BLaER1 treated with 17β-estradiol and CSF1 and Interleukin-3, amounts not matched to agents 10 nM and 100 nM (cell line): ENCODE results near the gene ZEB2.

ENCODE experiments used
- H3K27ac ChIP-seq, 11 experiments: shearing (Covaris generic); formaldehyde crosslinking; 2 replicates each; pipeline ENCODE4 v1.8.1; 2022
- H3K27me3 ChIP-seq, 11 experiments: shearing (Covaris generic); formaldehyde crosslinking; 2 replicates each; pipeline ENCODE4 v1.8.1; 2022
- H3K36me3 ChIP-seq, 11 experiments: shearing (Covaris generic); formaldehyde crosslinking; 2 replicates each; pipeline ENCODE4 v1.8.1; 2022
- H3K4me1 ChIP-seq, 10 experiments: shearing (Covaris generic); formaldehyde crosslinking; 2 replicates each; pipeline ENCODE4 v1.8.1; 2022
- H3K4me2 ChIP-seq, 11 experiments: shearing (Covaris generic); formaldehyde crosslinking; 2 replicates each; pipeline ENCODE4 v1.8.1; 2022
- H3K4me3 ChIP-seq, 10 experiments: shearing (Covaris generic); formaldehyde crosslinking; 2 replicates each; pipeline ENCODE4 v1.8.1; 2022
- H3K9ac ChIP-seq, 11 experiments: shearing (Covaris generic); formaldehyde crosslinking; 2 replicates each; pipeline ENCODE4 v1.8.1; 2022
- H3K9me3 ChIP-seq, 11 experiments: shearing (Covaris generic); formaldehyde crosslinking; replicated peaks in 1 of 11; 2 replicates each; pipeline ENCODE4 v1.8.1; 2022
- H4K20me1 ChIP-seq, 11 experiments: shearing (Covaris generic); formaldehyde crosslinking; 2 replicates each; pipeline ENCODE4 v1.8.1; 2022
- Cebpa-rat ChIP-seq, 11 experiments: shearing (Covaris generic); IDR thresholded peaks; 2 replicates each; pipeline ENCODE4 v1.8.1; 2022

Gene ZEB2

DNA sequence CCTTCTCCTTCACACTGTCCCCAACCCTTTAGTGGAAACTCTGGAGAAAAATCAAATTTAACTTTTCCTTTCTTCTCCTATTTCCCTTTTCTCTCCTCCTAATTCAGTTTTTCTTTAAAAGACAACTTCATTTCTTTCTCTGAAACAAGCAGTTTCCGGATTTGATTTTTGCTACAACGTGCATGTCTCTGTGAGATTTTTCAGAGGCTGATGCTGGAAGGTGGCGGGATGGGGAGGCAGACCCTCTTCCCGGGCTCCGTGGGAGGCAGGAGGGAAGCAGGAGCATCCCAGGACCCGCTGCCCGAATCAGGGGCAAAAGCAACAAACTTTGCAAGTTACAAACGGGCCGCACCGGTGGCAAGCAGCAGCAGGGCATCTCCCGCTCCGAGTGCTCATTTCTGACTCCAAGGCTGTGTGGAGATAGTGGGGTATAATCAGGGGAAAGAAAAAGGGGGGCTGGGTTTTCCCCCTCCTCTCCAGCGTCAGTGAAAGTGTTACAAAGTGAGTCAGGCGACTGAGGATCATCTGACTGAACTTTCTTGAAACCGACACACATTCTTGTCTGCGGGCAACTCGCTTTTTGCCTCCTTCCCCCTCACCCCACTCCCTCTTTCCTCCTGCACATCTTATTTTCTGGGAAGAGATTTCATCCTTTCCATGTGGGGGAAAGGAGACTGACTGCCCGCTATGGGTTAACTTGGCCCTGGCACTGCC lies 6.4 kb downstream of the ZEB2 start:
- Histone ChIP-seq H3K4me2 (peak overlapping the region; percentile 87 to 100 (median 95)), H3K4me1 (peaks cover 23 to 55% (median 47%) of the 10 kb centered on the region in 10 experiments), H3K9me3 (0 out of 22 replicates have a peak, but pooled peaks cover 0 to 4% (median 0%) of the 10 kb centered on the region in 11 experiments), H4K20me1 (peaks cover 47 to 74% (median 63%) of the 10 kb centered on the region in 11 experiments; a peak in 21 of 22 replicates), H3K27me3 (no peaks in the 10 kb centered on the region), H3K27ac (peak overlapping the region; percentile 94 to 100 (median 99)), H3K36me3 (peaks cover 88 to 97% (median 96%) of the 10 kb centered on the region in 11 experiments), H3K4me3 (peak overlapping the region; percentile 71 to 95 (median 85)), H3K9ac (peak overlapping the region; percentile 96 to 100 (median 99))
- no peak for TF ChIP-seq Cebpa-rat (IDR thresholded peaks at IDR 0.05)

DNA sequence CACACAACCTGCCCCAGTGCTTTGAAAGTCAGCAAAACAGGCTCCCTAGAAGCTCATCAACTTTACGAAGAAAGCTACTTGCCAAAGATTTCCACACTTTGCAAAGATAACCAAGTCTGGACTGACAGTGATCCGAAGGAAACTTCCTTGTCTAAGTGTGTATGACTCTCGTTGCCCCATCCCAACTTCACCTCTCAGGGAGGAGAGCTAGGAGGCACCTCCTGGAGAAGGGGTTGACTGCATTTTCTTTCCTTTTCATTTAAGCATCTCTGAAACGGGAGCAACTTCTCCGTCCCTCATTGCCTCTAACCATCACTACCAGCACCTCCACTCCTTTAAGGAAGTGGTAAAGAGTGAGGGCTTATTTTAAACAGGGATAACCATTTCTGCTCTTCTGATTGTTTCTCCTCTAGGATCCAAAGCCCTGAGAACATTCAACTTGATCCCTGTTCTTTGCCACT lies 7.0 kb downstream of the ZEB2 start:
- TF ChIP-seq Cebpa-rat (IDR thresholded peaks at IDR 0.05) = no peak
- 0 out of 22 replicates have a peak, but pooled peaks cover 0 to 4% (median 0%) of the 10 kb centered on the region in 11 experiments for H3K9me3 ChIP-seq
- H3K4me3 ChIP-seq = peak overlapping the region; percentile 71 to 95 (median 85)
- H3K4me2 ChIP-seq = peak overlapping the region; percentile 87 to 100 (median 95)
- H4K20me1 ChIP-seq = peaks cover 53 to 79% (median 69%) of the 10 kb centered on the region in 11 experiments
- H3K27ac ChIP-seq = peak overlapping the region; percentile 94 to 100 (median 99)
- H3K27me3 ChIP-seq = no peaks in the 10 kb centered on the region
- H3K4me1 ChIP-seq = peaks cover 29 to 61% (median 54%) of the 10 kb centered on the region in 10 experiments
- H3K36me3 ChIP-seq = peaks cover 90 to 97% (median 96%) of the 10 kb centered on the region in 11 experiments
- peak overlapping the region; percentile 96 to 100 (median 99) for H3K9ac ChIP-seq

DNA sequence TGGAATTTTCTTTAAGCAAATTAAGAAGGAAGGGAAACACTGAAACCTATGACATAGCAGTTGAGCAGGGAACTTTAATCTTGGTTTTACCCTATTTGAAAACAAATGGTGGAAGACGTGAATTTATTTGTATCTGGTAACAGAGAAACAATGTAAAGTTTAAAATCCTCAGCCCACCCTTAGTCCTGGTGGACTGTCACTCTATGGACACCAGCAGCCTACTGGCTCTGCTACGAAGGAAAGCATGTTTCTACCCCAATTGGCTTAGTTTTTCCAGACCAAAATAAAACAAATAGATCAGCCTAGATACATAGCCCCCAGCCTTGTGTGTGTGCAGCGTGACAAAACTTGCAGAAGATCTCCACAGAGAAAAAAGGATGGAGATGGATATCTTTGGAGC lies 7.4 kb downstream of the ZEB2 start:
- H3K4me1 ChIP-seq = peaks cover 34 to 65% (median 58%) of the 10 kb centered on the region in 10 experiments
- TF ChIP-seq Cebpa-rat (IDR thresholded peaks at IDR 0.05) = no peak
- peaks cover 57 to 83% (median 74%) of the 10 kb centered on the region in 11 experiments for H4K20me1 ChIP-seq
- H3K9me3 ChIP-seq = 0 out of 22 replicates have a peak, but pooled peaks cover 0 to 4% (median 0%) of the 10 kb centered on the region in 11 experiments
- H3K36me3 ChIP-seq = peaks cover 94 to 98% (median 96%) of the 10 kb centered on the region in 11 experiments
- no peaks in the 10 kb centered on the region for H3K27me3 ChIP-seq
- H3K27ac ChIP-seq = peak overlapping the region; percentile 94 to 100 (median 99)
- peak overlapping the region; percentile 71 to 95 (median 85) for H3K4me3 ChIP-seq
- H3K9ac ChIP-seq = peak overlapping the region; percentile 96 to 100 (median 99)
- peak overlapping the region; percentile 87 to 100 (median 95) for H3K4me2 ChIP-seq

DNA sequence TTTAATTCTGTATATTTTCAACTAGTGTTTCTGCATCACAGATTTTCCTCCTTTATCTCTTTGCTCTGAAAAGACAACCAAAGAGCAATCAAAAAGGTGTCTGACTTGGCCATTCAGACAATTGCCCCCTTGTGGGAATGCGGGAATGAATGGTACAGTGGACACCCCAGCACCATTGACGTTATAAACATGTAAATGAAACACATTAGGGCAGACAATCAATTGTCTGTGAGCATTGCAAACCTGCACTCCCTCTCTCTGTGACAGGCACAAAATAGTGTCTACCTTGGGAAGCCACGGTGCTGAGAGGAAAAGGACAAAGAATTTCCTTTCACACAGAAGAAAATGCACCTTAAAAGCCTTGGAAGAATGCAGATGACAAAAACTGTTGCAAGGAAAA lies 8.0 kb downstream of the ZEB2 start:
- Histone ChIP-seq H3K9me3 (0 out of 22 replicates have a peak, but pooled peaks cover 0 to 4% (median 0%) of the 10 kb centered on the region in 11 experiments), H3K4me1 (peaks cover 39 to 71% (median 63%) of the 10 kb centered on the region in 10 experiments), H3K27ac (peak overlapping the region; percentile 94 to 100 (median 99)), H3K36me3 (peaks cover 94 to 98% (median 97%) of the 10 kb centered on the region in 11 experiments), H3K4me3 (peak overlapping the region; percentile 71 to 95 (median 85)), H3K27me3 (no peaks in the 10 kb centered on the region), H4K20me1 (peaks cover 63 to 86% (median 79%) of the 10 kb centered on the region in 11 experiments), H3K4me2 (peak overlapping the region; percentile 87 to 100 (median 95)), H3K9ac (peak overlapping the region; percentile 96 to 100 (median 99))
- TF ChIP-seq Cebpa-rat (IDR thresholded peaks at IDR 0.05) = no peak

DNA sequence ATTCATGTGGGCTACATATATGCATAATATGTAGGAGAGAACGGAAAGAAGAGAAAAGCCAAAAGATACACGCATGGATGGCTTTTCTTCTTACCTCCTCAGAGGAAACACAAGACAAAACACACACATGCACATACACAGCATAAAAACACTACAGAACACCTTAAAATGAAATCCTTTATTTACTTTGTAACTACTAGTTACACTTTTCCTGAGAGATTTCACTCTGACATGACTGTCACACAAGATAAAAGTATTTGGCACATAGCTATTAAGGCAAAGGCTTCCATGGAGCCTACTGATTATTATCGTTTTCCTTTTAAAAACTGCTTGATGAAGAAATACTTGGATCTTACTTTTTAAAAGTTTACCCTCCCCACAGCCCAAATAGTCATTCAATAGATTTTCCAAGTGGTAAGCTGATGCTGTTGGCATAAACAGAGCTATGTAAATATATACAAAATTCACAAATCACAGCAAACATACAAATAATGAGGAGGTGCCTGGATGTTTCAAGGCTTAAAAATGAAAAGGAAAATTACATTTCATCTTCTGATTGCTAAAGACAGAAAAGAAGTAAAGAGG lies 8.6 kb downstream of the ZEB2 start:
- H4K20me1 ChIP-seq = peaks cover 69 to 92% (median 85%) of the 10 kb centered on the region in 11 experiments
- H3K36me3 ChIP-seq = peaks cover 95 to 100% (median 98%) of the 10 kb centered on the region in 11 experiments
- TF ChIP-seq Cebpa-rat (IDR thresholded peaks at IDR 0.05) = no peak
- peak overlapping the region; percentile 71 to 95 (median 85) for H3K4me3 ChIP-seq
- peak overlapping the region; percentile 87 to 100 (median 95) for H3K4me2 ChIP-seq
- H3K4me1 ChIP-seq = peaks cover 45 to 77% (median 69%) of the 10 kb centered on the region in 10 experiments
- H3K9me3 ChIP-seq = 0 out of 22 replicates have a peak, but pooled peaks cover 0 to 4% (median 0%) of the 10 kb centered on the region in 11 experiments
- H3K27me3 ChIP-seq = no peaks in the 10 kb centered on the region
- peak overlapping the region; percentile 96 to 100 (median 99) for H3K9ac ChIP-seq
- peak overlapping the region; percentile 94 to 100 (median 99) for H3K27ac ChIP-seq

DNA sequence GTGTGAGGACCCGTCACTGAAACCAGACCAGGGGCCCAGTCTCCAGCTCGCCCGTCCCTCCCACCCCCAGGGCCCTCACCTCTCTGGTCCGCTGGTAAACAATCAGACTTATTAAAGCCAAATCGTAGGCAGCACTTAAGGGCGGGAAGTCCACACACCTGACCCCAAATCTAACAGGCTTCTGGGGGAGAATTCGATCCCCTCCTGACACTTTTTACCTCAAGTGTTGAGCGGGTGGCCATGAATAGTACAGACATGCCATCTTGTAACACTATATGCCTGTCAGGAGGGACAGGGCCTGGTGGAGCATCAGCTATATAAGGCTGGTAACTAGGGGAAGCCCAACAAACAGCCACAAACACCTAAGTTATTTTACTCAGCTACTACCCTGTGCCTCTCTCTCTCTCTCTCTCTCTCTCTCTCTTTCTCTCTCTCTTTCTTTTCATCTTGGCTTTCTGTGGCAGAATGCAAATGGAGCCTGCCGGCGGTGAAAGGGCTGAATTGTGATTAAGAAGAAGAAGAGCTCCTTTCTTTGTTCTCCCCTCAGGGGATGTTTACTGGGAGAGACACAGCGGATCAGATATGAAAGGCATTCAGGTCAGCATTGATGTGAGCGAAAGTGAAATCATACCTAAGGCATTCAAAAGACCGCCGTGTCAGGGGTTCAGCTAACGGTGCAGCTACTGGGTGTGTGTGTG lies 9.5 kb downstream of the ZEB2 start:
- no peaks in the 10 kb centered on the region for H3K27me3 ChIP-seq
- peaks cover 54 to 86% (median 77%) of the 10 kb centered on the region in 10 experiments for H3K4me1 ChIP-seq
- H3K9me3 ChIP-seq = no peaks in the 10 kb centered on the region
- peak overlapping the region; percentile 94 to 100 (median 99) for H3K27ac ChIP-seq
- TF ChIP-seq Cebpa-rat (IDR thresholded peaks at IDR 0.05) = no peak
- peaks cover 78 to 100% (median 94%) of the 10 kb centered on the region in 11 experiments for H4K20me1 ChIP-seq
- H3K36me3 ChIP-seq = peaks cover 96 to 100% (median 99%) of the 10 kb centered on the region in 11 experiments
- peak overlapping the region; percentile 96 to 100 (median 99) for H3K9ac ChIP-seq
- H3K4me2 ChIP-seq = peak overlapping the region; percentile 87 to 100 (median 95)
- H3K4me3 ChIP-seq = peak overlapping the region; percentile 71 to 95 (median 85)

DNA sequence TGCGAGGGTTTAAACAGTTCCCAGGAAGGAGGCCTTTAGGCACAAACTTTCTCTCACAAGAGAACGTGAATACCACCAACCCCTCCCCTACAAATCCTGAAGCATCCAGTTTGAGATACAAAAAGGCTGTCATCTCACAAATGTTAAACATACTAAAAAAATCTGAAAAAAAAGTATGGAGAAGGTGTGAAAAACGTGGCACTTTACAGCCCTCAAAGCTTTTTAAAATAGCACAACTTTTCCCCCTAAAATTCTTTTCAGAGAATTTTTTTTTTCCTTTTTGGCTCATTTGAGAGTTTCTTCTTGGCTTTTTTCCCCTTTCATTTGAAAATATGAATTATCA lies 10.1 kb downstream of the ZEB2 start:
- peak overlapping the region; percentile 87 to 100 (median 95) for H3K4me2 ChIP-seq
- H3K9me3 ChIP-seq = no peaks in the 10 kb centered on the region
- peaks cover 96 to 100% (median 99%) of the 10 kb centered on the region in 11 experiments for H3K36me3 ChIP-seq
- H3K27ac ChIP-seq = peak overlapping the region; percentile 94 to 100 (median 99)
- H4K20me1 ChIP-seq = peaks cover 84 to 100% (median 97%) of the 10 kb centered on the region in 11 experiments
- no peaks in the 10 kb centered on the region for H3K27me3 ChIP-seq
- H3K9ac ChIP-seq = peak overlapping the region; percentile 96 to 100 (median 99)
- H3K4me3 ChIP-seq = peak overlapping the region; percentile 71 to 95 (median 85); a peak in 18 of 20 replicates
- peaks cover 60 to 92% (median 83%) of the 10 kb centered on the region in 10 experiments for H3K4me1 ChIP-seq
- TF ChIP-seq Cebpa-rat (IDR thresholded peaks at IDR 0.05) = no peak
